T follicular helper cell (primary cell): Measurements from ENCODE around the gene SOWAHA.
"Not testable (repeated sequence)": the region's sequence is repeated elsewhere in the genome, so short reads cannot be mapped to it uniquely, and the experiment has no call there.

Source experiments
- DNase-seq: peaks from one replicate; pipeline ENCODE4 v3.0.0-alpha.2; 2020; ENCODE audit warnings: low read depth

The SOWAHA gene

GRCh38 chr5:132777209-132778069 is 35.7 kb upstream of the SOWAHA start, which contains the start of gene SEPTIN8:
TSS of gene SEPTIN8 (minus strand) at chr5:132777239. CDS start at chr5:132777137, 102 bp downstream.
- peak; percentile 5 for DNase-seq

- DNase-seq: no peak
These were observed 35.0 kb upstream of the SOWAHA start for GRCh38 chr5:132778129-132778528.

GRCh38 chr5:132778856-132779255 is 34.2 kb upstream of the SOWAHA start:
- DNase-seq: no peak

- DNase-seq: no peak
These were observed 33.1 kb upstream of the SOWAHA start for GRCh38 chr5:132779961-132780360.

- DNase-seq: no peak
These were observed 32.5 kb upstream of the SOWAHA start for GRCh38 chr5:132780577-132780976.

- DNase-seq: no peak
These were observed 32.1 kb upstream of the SOWAHA start for GRCh38 chr5:132781029-132781428.

GRCh38 chr5:132782101-132782500 is 31.0 kb upstream of the SOWAHA start:
- DNase-seq: no peak

GRCh38 chr5:132785365-132785764 is 27.7 kb upstream of the SOWAHA start:
- no peak for DNase-seq

- no peak for DNase-seq
These were observed 27.2 kb upstream of the SOWAHA start for GRCh38 chr5:132785864-132786263.

GRCh38 chr5:132787076-132787475 is 26.0 kb upstream of the SOWAHA start:
- DNase-seq: no peak

GRCh38 chr5:132788508-132788907 is 24.6 kb upstream of the SOWAHA start:
- no peak for DNase-seq

- no peak for DNase-seq
These were observed 23.9 kb upstream of the SOWAHA start for GRCh38 chr5:132788990-132789886.

GRCh38 chr5:132790201-132790865 is 22.8 kb upstream of the SOWAHA start:
- no peak for DNase-seq

GRCh38 chr5:132791026-132791425 is 22.1 kb upstream of the SOWAHA start:
- no peak for DNase-seq

GRCh38 chr5:132797651-132798050 is 15.5 kb upstream of the SOWAHA start:
- no peak for DNase-seq

- DNase-seq: no peak
These were observed 13.7 kb upstream of the SOWAHA start for GRCh38 chr5:132799392-132799791.

GRCh38 chr5:132800545-132800944 is 12.6 kb upstream of the SOWAHA start:
- no peak for DNase-seq

- no peak for DNase-seq
These were observed 10.9 kb upstream of the SOWAHA start for GRCh38 chr5:132802044-132802684.

GRCh38 chr5:132802685-132803066 is 10.4 kb upstream of the SOWAHA start:
- DNase-seq: not testable (repeated sequence)

- not testable (repeated sequence) for DNase-seq
These were observed 8.9 kb upstream of the SOWAHA start for GRCh38 chr5:132804219-132804618.

GRCh38 chr5:132805872-132806271 is 7.2 kb upstream of the SOWAHA start:
- not testable (repeated sequence) for DNase-seq

GRCh38 chr5:132806804-132807162 is 6.3 kb upstream of the SOWAHA start:
- DNase-seq: not testable (repeated sequence)
